DOHH2 (cell line): ENCODE measurements around the gene MAPK13.

ENCODE experiments used
- CTCF ChIP-seq: fragments of 200-600 bp; sonication (generic); IDR thresholded peaks from one replicate; pipeline ENCODE4 v1.5.1; 2014; ENCODE audit warnings: antibody characterized with exemption, mild to moderate bottlenecking, low read depth, low read length; ENCODE audit not compliant: poor library complexity, severe bottlenecking
- EZH2phosphoT487 ChIP-seq: fragments of 200-600 bp; sonication (generic); IDR thresholded peaks from 2 replicates; pipeline ENCODE4 v1.6.1; 2017; ENCODE audit warnings: borderline replicate concordance, mild to moderate bottlenecking, antibody characterized with exemption, low read length, moderate library complexity, mixed read lengths

- TF ChIP-seq CTCF (no peak), EZH2phosphoT487 (no peak)
These were observed at the start of gene MAPK13 for GRCh38 chr6:36129941-36130666.
